Measurements from ENCODE around the gene GTPBP2. TPM values are rescaled to one million over a fixed set of nuclear protein-coding genes. Genes with fewer than 3 reads are reported as not detected.
A peak's percentile ranks its signal among the peaks of the same experiment; 100 is the strongest.

GTPBP2 gene
- total and polyA plus RNA-seq, 2 of the 8 experiments (the other 6 are each of a cell fraction or from before 2014, with no cell fraction given), result 58.3 to 86.1 TPM

- Histone ChIP-seq H2BK120ac (replicated peaks; ENCODE audit: low read depth, low read length) (no peak overlapping the region), H4K20me1 (replicated peaks in 1 of 2; ENCODE audit: control insufficient read depth in 1 of 2, insufficient read depth in 2 of 2, low read length in 2 of 2) (peaks cover 0 to 2% of the 10 kb centered on the region in 2 experiments), H3K36me3 (ENCODE audit: control insufficient read depth in 2 of 4, insufficient read depth in 4 of 4, low read length in 3 of 4) (peaks cover 7 to 14% (median 10%) of the 10 kb centered on the region in 4 experiments; a peak in 4 of 8 replicates), H3K79me1 (ENCODE audit: low read depth, low read length) (no peaks in the 10 kb centered on the region), H3K9me3 (ENCODE audit: insufficient read depth in 2 of 2, low read depth in 1 of 2, low read length in 1 of 2) (no peaks in the 10 kb centered on the region), H3K56ac (replicated peaks; ENCODE audit: insufficient read length, low read depth, low read length) (no peak overlapping the region), H3K27me3 (replicated peaks in 1 of 4; ENCODE audit: control insufficient read depth in 3 of 4, extremely low read depth in 1 of 4, insufficient read depth in 3 of 4, low read length in 3 of 4) (no peaks in the 10 kb centered on the region; a peak in 2 of 7 replicates), H3K4ac (replicated peaks; ENCODE audit: insufficient read length, low read depth, low read length) (no peak overlapping the region), H3K4me1 (replicated peaks in 1 of 4; ENCODE audit: control insufficient read depth in 3 of 4, insufficient read depth in 4 of 4, low read length in 3 of 4) (peaks cover 5 to 27% (median 22%) of the 10 kb centered on the region in 4 experiments), H4K91ac (replicated peaks; ENCODE audit: insufficient read length, low read length) (no peak overlapping the region), H3K79me2 (ENCODE audit: control insufficient read depth in 1 of 2, insufficient read depth in 2 of 2, low read length in 2 of 2) (no peaks in the 10 kb centered on the region), H3K18ac (ENCODE audit: extremely low read depth, low read length) (peak overlapping the region; percentile 72), H3K4me2 (ENCODE audit: insufficient read depth in 1 of 2, low read depth in 2 of 2, low read length in 2 of 2) (peak overlapping the region; percentile 58 to 85), H3K14ac (ENCODE audit: insufficient read length) (no peak overlapping the region), H3K23ac (ENCODE audit: insufficient read length) (no peak overlapping the region), H2BK15ac (ENCODE audit: low read length) (no peak overlapping the region), H3K23me2 (ENCODE audit: low read depth, low read length) (peaks cover 3% of the 10 kb centered on the region; the same call in 1 of the 2 replicates), H4K5ac (ENCODE audit: insufficient read length, low read depth, low read length) (no peak overlapping the region), H3K9ac (replicated peaks in 1 of 4; ENCODE audit: extremely low read depth in 1 of 4, low read depth in 3 of 4, low read length in 3 of 4) (0 out of 7 replicates have a peak overlapping the region, but pooled peaks of 2 of the 4 experiments have one; percentile 16 to 25), H3K4me3 (ENCODE audit: extremely low read depth in 1 of 4, insufficient read depth in 2 of 4, low read depth in 3 of 4, low read length in 4 of 4) (peak overlapping the region in 3 of 4 experiments; percentile 11 to 48 (median 23); a peak in 4 of 8 replicates), H2AK5ac (ENCODE audit: low read depth, low read length) (no peak overlapping the region), H2BK20ac (ENCODE audit: low read length) (no peak overlapping the region; the same call in 1 of the 2 replicates), H3K27ac (ENCODE audit: low read depth, low read length) (no peak overlapping the region), H2BK12ac (ENCODE audit: low read depth, low read length) (no peak overlapping the region; the same call in 1 of the 2 replicates), H2BK5ac (ENCODE audit: low read depth, low read length) (0 out of 2 replicates have a peak overlapping the region, but pooled peaks have one; percentile 8), H4K8ac (ENCODE audit: extremely low read depth, insufficient read depth, low read length) (no peak overlapping the region), H2AFZ (ENCODE audit: low read length) (no peak overlapping the region)
- 23% methylated on average over 8 of the region's 16 CpGs; no CpG with 5 or more reads in 1 of the 2 experiments for WGBS, 2 experiments (ENCODE audit: extremely low coverage in 1 of 2, insufficient coverage in 1 of 2, insufficient read length in 1 of 2, insufficient replicate concordance in 2 of 2, low coverage in 1 of 2, low lambda C conversion rate in 2 of 2, missing lambda C conversion rate in 1 of 2)
- DNase-seq (ENCODE audit: low read depth in 1 of 2, low spot score in 2 of 2) (peak; percentile 68 to 97), FAIRE-seq (peak; percentile 60)
- POLR2A ChIA-PET (ENCODE audit: partially characterized antibody), result interaction anchor here (0.6 to 10.0 kb wide), 33 partner anchors 10 to 579 kb away, joined by 3 to 85 read pairs (median 5); partner anchors contain the start of genes GTPBP2, HSP90AB1, MAD2L1BP and MRPS18A
- CTCF ChIA-PET (ENCODE audit: partially characterized antibody), result interaction anchor here (0.6 to 12.6 kb wide), 71 partner anchors 10 to 599 kb away, joined by 3 to 146 read pairs (median 5); partner anchors contain the start of genes RSPH9 and VEGFA
- TF ChIP-seq YY1 (IDR thresholded peaks at IDR 0.05; ENCODE audit: low read depth, low read length), result peak; percentile 44; the same call in 1 of the 2 replicates
- no peak for TF ChIP-seq SP1 (IDR thresholded peaks at IDR 0.05; ENCODE audit: low read depth, low read length)
- TF ChIP-seq MAX (IDR thresholded peaks at IDR 0.05), result no peak
- TF ChIP-seq RAD21 (IDR thresholded peaks at IDR 0.05 in 1 of 2, conservative IDR thresholded peaks at IDR 0.05 in 1 of 2; ENCODE audit: low read depth in 2 of 2, low read length in 2 of 2), result peak; percentile 94 to 95
- 0 out of 2 replicates have a peak, but pooled peaks have one; percentile 14 for TF ChIP-seq TAF1 (IDR thresholded peaks at IDR 0.05; ENCODE audit: low read depth, low read length)
- TF ChIP-seq BRCA1 (IDR thresholded peaks at IDR 0.05; ENCODE audit: low read depth, low read length), result peak; percentile 12; the same call in 1 of the 2 replicates
- TF ChIP-seq EZH2 (IDR thresholded peaks at IDR 0.05; ENCODE audit: low read depth, low read length, severe bottlenecking), result no peak
- no peak for TF ChIP-seq RBBP5 (IDR thresholded peaks at IDR 0.05; ENCODE audit: borderline replicate concordance, low read depth, low read length)
These were observed 38.4 kb upstream of the GTPBP2 start for GRCh38 chr6:43667245-43668150.
